VCaP (cell line): ENCODE results near the gene ATXN10.

Source experiments
- H3K27ac ChIP-seq: fragments of 450-650 bp; 2 replicates; pipeline ENCODE4 v1.5.1; 2017
- CTCF ChIP-seq: fragments of 450-650 bp; conservative IDR thresholded peaks from 2 replicates; pipeline ENCODE4 v1.5.1; 2017; ENCODE audit warnings: mild to moderate bottlenecking, moderate library complexity

The ATXN10 gene

GRCh38 chr22:45629469-45630089, 42.1 kb upstream of the ATXN10 start:
- H3K27ac ChIP-seq = no peak overlapping the region
- no peak for TF ChIP-seq CTCF

- no peak overlapping the region for H3K27ac ChIP-seq
Measured at GRCh38 chr22:45630436-45630835, 41.2 kb upstream of the ATXN10 start.

GRCh38 chr22:45631140-45631840, 40.3 kb upstream of the ATXN10 start:
- no peak overlapping the region for H3K27ac ChIP-seq
- TF ChIP-seq CTCF = no peak

More at GRCh38 chr22:45630436-45630835, 41.2 kb upstream of the ATXN10 start:
- no peak for TF ChIP-seq CTCF

GRCh38 chr22:45631841-45632238, 39.8 kb upstream of the ATXN10 start:
- no peak for TF ChIP-seq CTCF
- no peak overlapping the region for H3K27ac ChIP-seq

- no peak for TF ChIP-seq CTCF
- H3K27ac ChIP-seq = no peak overlapping the region
Measured at GRCh38 chr22:45632791-45633515, 38.7 kb upstream of the ATXN10 start.

- no peak for TF ChIP-seq CTCF
- H3K27ac ChIP-seq = no peak overlapping the region
Measured at GRCh38 chr22:45636683-45637082, 35.0 kb upstream of the ATXN10 start.

GRCh38 chr22:45638197-45638596, 33.4 kb upstream of the ATXN10 start:
- no peak for TF ChIP-seq CTCF
- H3K27ac ChIP-seq = peak overlapping the region; percentile 62
